ENCODE measurements around the gene CLMP. TPM values are rescaled to one million over a fixed set of nuclear protein-coding genes. Genes with fewer than 3 reads are reported as not detected.

The CLMP gene
- polyA plus RNA-seq, 3 donors = 0.33 TPM; not detected in 2

- no peak for DNase-seq
- Histone ChIP-seq H4K20me1 (ENCODE audit: insufficient read depth, low read length) (no peaks in the 10 kb centered on the region), H3K9me3 (replicated peaks in 1 of 2; ENCODE audit: control insufficient read depth in 1 of 2, insufficient read depth in 1 of 2, low read length in 2 of 2) (no peaks in the 10 kb centered on the region), H3K79me2 (ENCODE audit: insufficient read depth, low read length) (no peaks in the 10 kb centered on the region), H3K36me3 (replicated peaks in 1 of 2; ENCODE audit: control insufficient read depth in 1 of 2, insufficient read depth in 2 of 2, low read length in 2 of 2) (no peaks in the 10 kb centered on the region), H2AFZ (ENCODE audit: insufficient read depth, low read depth, low read length, poor library complexity, severe bottlenecking) (no peak overlapping the region), H3K27ac (ENCODE audit: low read depth in 1 of 2, low read length in 2 of 2) (no peak overlapping the region), H3K4me1 (ENCODE audit: control insufficient read depth in 1 of 2, insufficient read depth in 2 of 2, low read length in 2 of 2) (no peaks in the 10 kb centered on the region), H3K4me2 (replicated peaks; ENCODE audit: extremely low read depth, low read length, poor library complexity, severe bottlenecking) (no peak overlapping the region), H3K9ac (ENCODE audit: insufficient read depth, low read length, poor library complexity, severe bottlenecking) (no peak overlapping the region), H3K27me3 (ENCODE audit: control insufficient read depth in 2 of 2, insufficient read depth in 2 of 2, low read length in 2 of 2) (no peaks in the 10 kb centered on the region), H3K4me3 (replicated peaks in 1 of 3; ENCODE audit: low read depth in 2 of 3, low read length in 3 of 3) (no peak overlapping the region)
- 100% methylated on average over 1 of the region's 5 CpGs for WGBS (ENCODE audit: insufficient coverage)
- H3K4me3 Mint-ChIP-seq = no peak overlapping the region
- intact Hi-C loops (cut with micrococcal nuclease) = no loop called here
- peaks cover 0 to 5% (median 1%) of the 10 kb centered on the region in 7 donors for H3K9me3 Mint-ChIP-seq
- no peak for TF ChIP-seq CTCF (IDR thresholded peaks at IDR 0.05)
- no peaks in the 10 kb centered on the region for H3K36me3 Mint-ChIP-seq
- H3K27me3 Mint-ChIP-seq (ENCODE audit: low read depth in 3 of 3) = peaks cover 3 to 7% (median 4%) of the 10 kb centered on the region in 3 donors
- no peak overlapping the region for H3K27ac Mint-ChIP-seq
- H3K4me1 Mint-ChIP-seq = peaks cover 5% of the 10 kb centered on the region
These were observed 14.9 kb downstream of the CLMP start for GRCh38 chr11:123180166-123180565.

GRCh38 chr11:123179586-123179985 lies 15.5 kb downstream of the CLMP start:
- Histone ChIP-seq H3K79me2 (ENCODE audit: insufficient read depth, low read length) (no peaks in the 10 kb centered on the region), H3K9ac (ENCODE audit: insufficient read depth, low read length, poor library complexity, severe bottlenecking) (no peak overlapping the region), H3K4me3 (replicated peaks in 1 of 3; ENCODE audit: low read depth in 2 of 3, low read length in 3 of 3) (no peak overlapping the region), H3K9me3 (replicated peaks in 1 of 2; ENCODE audit: control insufficient read depth in 1 of 2, insufficient read depth in 1 of 2, low read length in 2 of 2) (no peaks in the 10 kb centered on the region), H2AFZ (ENCODE audit: insufficient read depth, low read depth, low read length, poor library complexity, severe bottlenecking) (no peak overlapping the region), H3K27me3 (ENCODE audit: control insufficient read depth in 2 of 2, insufficient read depth in 2 of 2, low read length in 2 of 2) (no peaks in the 10 kb centered on the region), H4K20me1 (ENCODE audit: insufficient read depth, low read length) (no peaks in the 10 kb centered on the region), H3K27ac (ENCODE audit: low read depth in 1 of 2, low read length in 2 of 2) (no peak overlapping the region), H3K4me2 (replicated peaks; ENCODE audit: extremely low read depth, low read length, poor library complexity, severe bottlenecking) (no peak overlapping the region), H3K4me1 (ENCODE audit: control insufficient read depth in 1 of 2, insufficient read depth in 2 of 2, low read length in 2 of 2) (no peaks in the 10 kb centered on the region), H3K36me3 (replicated peaks in 1 of 2; ENCODE audit: control insufficient read depth in 1 of 2, insufficient read depth in 2 of 2, low read length in 2 of 2) (no peaks in the 10 kb centered on the region)
- TF ChIP-seq CTCF (IDR thresholded peaks at IDR 0.05) = no peak
- no CpG with 5 or more reads among the region's 2 CpGs for WGBS (ENCODE audit: insufficient coverage)
- no peak for DNase-seq
- intact Hi-C loops (cut with micrococcal nuclease) = no loop called here
- peaks cover 0 to 5% (median 1%) of the 10 kb centered on the region in 7 donors for H3K9me3 Mint-ChIP-seq
- H3K4me3 Mint-ChIP-seq = no peak overlapping the region
- no peaks in the 10 kb centered on the region for H3K36me3 Mint-ChIP-seq
- no peak overlapping the region for H3K27ac Mint-ChIP-seq
- peaks cover 2 to 7% (median 4%) of the 10 kb centered on the region in 3 donors for H3K27me3 Mint-ChIP-seq (ENCODE audit: low read depth in 3 of 3)
- peaks cover 11% of the 10 kb centered on the region for H3K4me1 Mint-ChIP-seq
